Tibial artery (tissue), 4 donors: ENCODE data around the gene PPA2.

Source experiments
- DNase-seq, 2 donors: peaks; one replicate each; pipeline ENCODE4 v3.0.0-alpha.2; 2019
- H3K27ac ChIP-seq, 2 donors: fragments of 200-600 bp; sonication (generic) in 1 of 2; 1 replicate in 1 of 2; 2 replicates in 1 of 2; pipeline ENCODE4 v1.5.1; 2018 to 2019; ENCODE audit warnings: mild to moderate bottlenecking in 1 of 2
- H3K27me3 ChIP-seq, 2 donors: fragments of 200-600 bp; sonication (generic) in 1 of 2; one replicate each; pipeline versions ENCODE4 v1.5.1 to v1.6.0; 2016 to 2019
- H3K36me3 ChIP-seq, 3 donors: fragments of 200-600 bp; sonication (generic) in 2 of 3; one replicate each; pipeline ENCODE4 v1.5.1; 2016 to 2019; ENCODE audit warnings: mild to moderate bottlenecking in 2 of 3
- H3K4me1 ChIP-seq, 4 donors: fragments of 200-600 bp; sonication (generic) in 2 of 4; 1 replicate in 3 of 4; 2 replicates in 1 of 4; pipeline ENCODE4 v1.5.1; 2016 to 2019
- H3K4me3 ChIP-seq, 2 donors: fragments of 200-600 bp; sonication (generic) in 1 of 2; 1 replicate in 1 of 2; 2 replicates in 1 of 2; pipeline ENCODE4 v1.5.1; 2018 to 2019; ENCODE audit warnings: mild to moderate bottlenecking in 2 of 2
- H3K9me3 ChIP-seq, 3 donors: fragments of 200-600 bp; sonication (generic) in 1 of 3; one replicate each; pipeline ENCODE4 v1.5.1; 2016 to 2019
- CTCF ChIP-seq, 2 experiments: fragments of 200-600 bp in 1 of 2; fragments of 450-650 bp in 1 of 2; IDR thresholded peaks; one replicate each; pipeline ENCODE4 v1.5.1; 2017 to 2019; ENCODE audit warnings: antibody characterized with exemption in 2 of 2, mild to moderate bottlenecking in 1 of 2, moderate library complexity in 1 of 2
- intact Hi-C: fragments of 100-400 bp; cut with DNase I; formaldehyde crosslinking; loops from one replicate; pipeline ENCODE4 v1.15.0; 2023; ENCODE audit warnings: low total_unique reads

The PPA2 gene

DNA sequence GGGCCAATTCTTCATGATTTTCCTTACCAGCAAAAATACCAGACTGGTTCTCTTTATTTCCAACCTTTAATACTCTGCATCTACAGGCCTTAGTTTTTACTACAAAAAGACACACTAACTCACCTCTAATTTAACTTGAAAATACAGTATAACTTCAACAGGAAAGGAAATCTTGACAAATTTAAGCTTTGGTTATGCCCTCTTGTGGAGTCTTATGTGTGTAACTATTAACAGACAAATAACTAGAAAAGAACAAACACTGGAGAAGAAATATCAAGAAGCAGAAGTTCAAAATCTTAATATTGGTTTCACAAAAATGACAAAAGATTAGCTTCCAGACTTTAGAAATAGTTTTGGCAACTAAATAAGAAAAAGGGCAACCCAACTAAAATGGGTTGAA is 33.0 kb downstream of the PPA2 start:
- no peak for DNase-seq
- no peak overlapping the region for H3K4me3 ChIP-seq
- no peak overlapping the region for H3K27ac ChIP-seq
- H3K4me1 ChIP-seq: no peaks in the 10 kb centered on the region
- TF ChIP-seq CTCF (IDR thresholded peaks at IDR 0.05): no peak
- no peaks in the 10 kb centered on the region for H3K27me3 ChIP-seq
- intact Hi-C loops: no loop called here
- no peaks in the 10 kb centered on the region for H3K9me3 ChIP-seq
- peaks cover 35 to 71% (median 66%) of the 10 kb centered on the region in 3 donors for H3K36me3 ChIP-seq

DNA sequence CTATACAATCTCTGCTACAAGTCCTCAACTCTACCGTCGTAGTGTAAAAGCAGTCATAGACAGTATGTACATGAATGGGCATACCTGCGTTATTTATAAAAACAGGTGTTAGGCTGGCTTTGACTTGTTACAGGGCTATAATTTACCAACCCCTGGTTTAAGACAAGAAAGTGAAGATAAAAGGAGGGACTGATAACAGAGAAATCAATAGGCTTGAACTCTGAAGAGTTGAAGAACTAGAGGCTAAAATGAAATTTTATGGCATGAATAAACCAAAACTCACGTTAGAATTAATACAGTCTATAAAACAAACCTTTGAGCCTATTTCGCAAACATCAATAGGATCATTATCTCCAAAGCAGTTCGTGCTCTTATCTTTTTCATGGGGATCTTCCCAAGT is 36.2 kb downstream of the PPA2 start:
- H3K27ac ChIP-seq: no peak overlapping the region
- H3K4me1 ChIP-seq: no peaks in the 10 kb centered on the region
- no peaks in the 10 kb centered on the region for H3K27me3 ChIP-seq
- intact Hi-C loops: no loop called here
- no peak for DNase-seq
- H3K36me3 ChIP-seq: peaks cover 30 to 76% (median 71%) of the 10 kb centered on the region in 3 donors
- H3K4me3 ChIP-seq: no peak overlapping the region
- no peak for TF ChIP-seq CTCF (IDR thresholded peaks at IDR 0.05)
- H3K9me3 ChIP-seq: peaks cover 0 to 3% (median 0%) of the 10 kb centered on the region in 3 donors

DNA sequence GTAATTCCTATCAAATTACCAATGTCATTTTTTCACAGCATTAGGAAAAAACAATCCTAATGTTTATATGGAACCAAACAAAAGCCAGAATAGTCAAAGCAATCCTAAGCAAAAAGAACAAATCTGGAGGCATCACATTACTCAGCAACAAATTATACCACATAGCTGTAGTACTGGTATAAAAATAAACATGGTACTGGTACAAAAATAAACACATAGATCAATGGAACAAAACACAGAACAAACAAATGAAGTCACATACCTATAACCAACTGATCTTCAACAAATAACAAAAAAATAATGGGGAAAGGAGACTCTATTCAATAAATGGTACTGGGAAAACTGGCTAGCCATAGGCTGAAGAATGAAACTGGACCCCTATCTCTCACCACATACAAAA is 37.4 kb downstream of the PPA2 start:
- DNase-seq: no peak
- Histone ChIP-seq H3K4me3 (no peak overlapping the region), H3K27me3 (no peaks in the 10 kb centered on the region), H3K4me1 (no peaks in the 10 kb centered on the region), H3K36me3 (peaks cover 29 to 81% (median 58%) of the 10 kb centered on the region in 3 donors), H3K9me3 (peaks cover 0 to 3% (median 0%) of the 10 kb centered on the region in 3 donors), H3K27ac (no peak overlapping the region)
- intact Hi-C loops: no loop called here
- TF ChIP-seq CTCF (IDR thresholded peaks at IDR 0.05): no peak

GRCh38 chr4:105434940-105435339 is 38.9 kb downstream of the PPA2 start:
- Histone ChIP-seq H3K4me3 (no peak overlapping the region), H3K27me3 (no peaks in the 10 kb centered on the region), H3K27ac (no peak overlapping the region), H3K4me1 (no peaks in the 10 kb centered on the region), H3K36me3 (peaks cover 29 to 71% (median 51%) of the 10 kb centered on the region in 3 donors), H3K9me3 (peaks cover 0 to 3% (median 0%) of the 10 kb centered on the region in 3 donors)
- TF ChIP-seq CTCF (IDR thresholded peaks at IDR 0.05): no peak
- intact Hi-C loops: no loop called here
- no peak for DNase-seq

GRCh38 chr4:105433421-105433820 is 40.4 kb downstream of the PPA2 start:
- intact Hi-C loops: no loop called here
- Histone ChIP-seq H3K4me3 (no peak overlapping the region), H3K27ac (no peak overlapping the region), H3K9me3 (peaks cover 0 to 3% (median 0%) of the 10 kb centered on the region in 3 donors), H3K36me3 (peaks cover 34 to 71% (median 50%) of the 10 kb centered on the region in 3 donors), H3K27me3 (no peaks in the 10 kb centered on the region), H3K4me1 (no peaks in the 10 kb centered on the region)
- DNase-seq: no peak
- TF ChIP-seq CTCF (IDR thresholded peaks at IDR 0.05): no peak

DNA sequence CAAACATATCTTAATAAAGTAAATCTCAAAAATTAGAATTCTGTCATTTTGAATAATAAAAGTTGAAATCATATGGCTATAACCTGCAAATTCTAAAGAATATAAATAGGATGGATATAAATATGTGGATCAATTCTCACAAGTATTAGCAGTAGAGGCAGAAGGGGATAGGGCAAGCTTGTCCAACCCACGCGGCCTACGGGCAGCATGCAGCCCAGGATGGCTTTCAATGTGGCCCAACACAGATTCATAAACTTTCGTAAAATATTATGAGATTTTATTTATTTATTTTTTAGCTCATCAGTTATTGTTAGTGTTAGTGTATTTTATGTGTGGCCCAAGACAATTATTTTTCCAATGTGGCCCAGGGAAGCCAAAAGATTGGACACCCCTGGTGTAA is 41.4 kb downstream of the PPA2 start:
- H3K4me3 ChIP-seq: no peak overlapping the region
- H3K27me3 ChIP-seq: no peaks in the 10 kb centered on the region
- H3K27ac ChIP-seq: no peak overlapping the region
- DNase-seq: no peak
- TF ChIP-seq CTCF (IDR thresholded peaks at IDR 0.05): no peak
- H3K36me3 ChIP-seq: peaks cover 37 to 69% (median 51%) of the 10 kb centered on the region in 3 donors
- H3K4me1 ChIP-seq: no peaks in the 10 kb centered on the region
- intact Hi-C loops: no loop called here
- H3K9me3 ChIP-seq: peaks cover 0 to 3% (median 0%) of the 10 kb centered on the region in 3 donors
